Ishikawa (cell line): ENCODE measurements around the gene ENHO.

Experiments used
- CEBPB ChIP-seq: IDR thresholded peaks from 2 replicates; pipeline ENCODE4 v1.6.1; 2012
- CREB1 ChIP-seq: IDR thresholded peaks from 2 replicates; pipeline ENCODE4 v1.6.1; 2012; ENCODE audit warnings: low read depth
- EGR1 ChIP-seq: IDR thresholded peaks from 2 replicates; pipeline ENCODE4 v1.6.1; 2012
- EP300 ChIP-seq: IDR thresholded peaks from 2 replicates; pipeline ENCODE4 v1.6.1; 2012; ENCODE audit warnings: borderline replicate concordance
- FOXM1 ChIP-seq: IDR thresholded peaks from 2 replicates; pipeline ENCODE4 v1.6.1; 2012; ENCODE audit warnings: low read depth, borderline replicate concordance
- NFIC ChIP-seq: IDR thresholded peaks from 2 replicates; pipeline ENCODE4 v1.6.1; 2012
- RAD21 ChIP-seq: IDR thresholded peaks from 2 replicates; pipeline ENCODE4 v1.6.1; 2012; ENCODE audit warnings: low read depth
- TAF1 ChIP-seq: IDR thresholded peaks from 2 replicates; pipeline ENCODE4 v1.6.1; 2012; ENCODE audit warnings: low read depth, mild to moderate bottlenecking
- TCF12 ChIP-seq: IDR thresholded peaks from 2 replicates; pipeline ENCODE4 v1.6.1; 2012; ENCODE audit warnings: low read depth
- TEAD4 ChIP-seq: IDR thresholded peaks from 2 replicates; pipeline ENCODE4 v1.6.1; 2012
- YY1 ChIP-seq: IDR thresholded peaks from 2 replicates; pipeline ENCODE4 v1.6.1; 2012; ENCODE audit warnings: low read depth
- ZBTB7A ChIP-seq: IDR thresholded peaks from 2 replicates; pipeline ENCODE4 v1.6.1; 2012; ENCODE audit warnings: low read depth
- TF ChIP-seq, protein P1 (sequence below): IDR thresholded peaks from 2 replicates; pipeline ENCODE4 v1.6.1; 2012; ENCODE audit warnings: low read depth, mild to moderate bottlenecking
- TF ChIP-seq, protein P2 (sequence below): IDR thresholded peaks from 2 replicates; pipeline ENCODE4 v1.6.1; 2012
- TF ChIP-seq, protein P3 (sequence below): IDR thresholded peaks from 2 replicates; pipeline ENCODE4 v1.6.1; 2012

The ENHO gene

DNA sequence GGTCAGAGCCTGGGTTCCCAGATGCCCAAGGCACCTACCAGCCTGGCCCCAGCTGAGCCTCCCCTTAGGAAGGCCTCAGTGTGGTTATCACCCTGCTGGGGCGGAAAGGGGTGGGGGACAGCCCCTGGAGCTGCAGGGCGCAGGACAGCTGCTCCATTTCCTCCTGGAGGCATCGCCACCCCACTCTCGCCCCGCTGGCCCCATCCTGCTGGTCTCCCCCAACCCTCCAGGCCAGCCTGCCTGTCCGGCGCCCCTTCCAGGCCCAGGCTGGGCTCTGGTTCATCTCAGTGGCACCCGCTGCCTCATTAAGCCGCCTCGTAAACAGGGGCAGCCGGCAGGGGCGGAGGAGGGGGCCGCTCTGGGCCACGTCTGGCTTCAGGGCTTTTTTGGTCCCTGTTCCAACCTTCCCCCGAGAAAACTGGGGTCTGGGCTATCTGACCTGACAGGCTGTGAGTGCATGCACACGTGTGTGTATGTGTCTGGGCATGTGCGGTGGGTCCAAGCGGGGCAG lies 30.8 kb upstream of the ENHO start:
- TF ChIP-seq EP300 (no peak), RAD21 (no peak), CREB1 (no peak), TAF1 (no peak), FOXM1 (no peak), NFIC (no peak)
- TF ChIP-seq, protein P1, sequence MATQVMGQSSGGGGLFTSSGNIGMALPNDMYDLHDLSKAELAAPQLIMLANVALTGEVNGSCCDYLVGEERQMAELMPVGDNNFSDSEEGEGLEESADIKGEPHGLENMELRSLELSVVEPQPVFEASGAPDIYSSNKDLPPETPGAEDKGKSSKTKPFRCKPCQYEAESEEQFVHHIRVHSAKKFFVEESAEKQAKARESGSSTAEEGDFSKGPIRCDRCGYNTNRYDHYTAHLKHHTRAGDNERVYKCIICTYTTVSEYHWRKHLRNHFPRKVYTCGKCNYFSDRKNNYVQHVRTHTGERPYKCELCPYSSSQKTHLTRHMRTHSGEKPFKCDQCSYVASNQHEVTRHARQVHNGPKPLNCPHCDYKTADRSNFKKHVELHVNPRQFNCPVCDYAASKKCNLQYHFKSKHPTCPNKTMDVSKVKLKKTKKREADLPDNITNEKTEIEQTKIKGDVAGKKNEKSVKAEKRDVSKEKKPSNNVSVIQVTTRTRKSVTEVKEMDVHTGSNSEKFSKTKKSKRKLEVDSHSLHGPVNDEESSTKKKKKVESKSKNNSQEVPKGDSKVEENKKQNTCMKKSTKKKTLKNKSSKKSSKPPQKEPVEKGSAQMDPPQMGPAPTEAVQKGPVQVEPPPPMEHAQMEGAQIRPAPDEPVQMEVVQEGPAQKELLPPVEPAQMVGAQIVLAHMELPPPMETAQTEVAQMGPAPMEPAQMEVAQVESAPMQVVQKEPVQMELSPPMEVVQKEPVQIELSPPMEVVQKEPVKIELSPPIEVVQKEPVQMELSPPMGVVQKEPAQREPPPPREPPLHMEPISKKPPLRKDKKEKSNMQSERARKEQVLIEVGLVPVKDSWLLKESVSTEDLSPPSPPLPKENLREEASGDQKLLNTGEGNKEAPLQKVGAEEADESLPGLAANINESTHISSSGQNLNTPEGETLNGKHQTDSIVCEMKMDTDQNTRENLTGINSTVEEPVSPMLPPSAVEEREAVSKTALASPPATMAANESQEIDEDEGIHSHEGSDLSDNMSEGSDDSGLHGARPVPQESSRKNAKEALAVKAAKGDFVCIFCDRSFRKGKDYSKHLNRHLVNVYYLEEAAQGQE = no peak

DNA sequence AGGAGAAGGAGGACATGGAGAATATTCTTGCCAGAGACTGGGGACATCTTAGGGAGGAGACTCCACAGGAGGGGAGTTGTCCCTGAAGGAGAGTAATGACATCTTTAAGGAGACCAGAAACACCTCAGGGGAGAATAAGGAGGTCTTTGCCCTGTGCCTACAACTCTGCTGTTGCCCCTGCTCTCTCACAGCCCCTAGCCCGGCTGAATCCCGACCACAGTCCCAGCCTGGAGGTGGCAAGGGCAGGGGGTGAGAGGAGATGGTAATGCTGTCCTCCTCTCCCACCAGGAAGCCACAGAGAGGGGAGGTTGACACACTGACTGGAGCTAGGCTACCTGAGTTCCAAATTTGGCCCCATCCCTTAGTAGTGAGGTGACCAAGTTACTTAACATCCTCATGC lies 30.2 kb upstream of the ENHO start:
- TF ChIP-seq TAF1 (no peak), RAD21 (no peak), CEBPB (no peak), YY1 (no peak)
- TF ChIP-seq, protein P2, sequence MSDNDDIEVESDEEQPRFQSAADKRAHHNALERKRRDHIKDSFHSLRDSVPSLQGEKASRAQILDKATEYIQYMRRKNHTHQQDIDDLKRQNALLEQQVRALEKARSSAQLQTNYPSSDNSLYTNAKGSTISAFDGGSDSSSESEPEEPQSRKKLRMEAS = no peak
- TF ChIP-seq, protein P1 = no peak
- TF ChIP-seq, protein P3, sequence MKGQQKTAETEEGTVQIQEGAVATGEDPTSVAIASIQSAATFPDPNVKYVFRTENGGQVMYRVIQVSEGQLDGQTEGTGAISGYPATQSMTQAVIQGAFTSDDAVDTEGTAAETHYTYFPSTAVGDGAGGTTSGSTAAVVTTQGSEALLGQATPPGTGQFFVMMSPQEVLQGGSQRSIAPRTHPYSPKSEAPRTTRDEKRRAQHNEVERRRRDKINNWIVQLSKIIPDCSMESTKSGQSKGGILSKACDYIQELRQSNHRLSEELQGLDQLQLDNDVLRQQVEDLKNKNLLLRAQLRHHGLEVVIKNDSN = no peak

DNA sequence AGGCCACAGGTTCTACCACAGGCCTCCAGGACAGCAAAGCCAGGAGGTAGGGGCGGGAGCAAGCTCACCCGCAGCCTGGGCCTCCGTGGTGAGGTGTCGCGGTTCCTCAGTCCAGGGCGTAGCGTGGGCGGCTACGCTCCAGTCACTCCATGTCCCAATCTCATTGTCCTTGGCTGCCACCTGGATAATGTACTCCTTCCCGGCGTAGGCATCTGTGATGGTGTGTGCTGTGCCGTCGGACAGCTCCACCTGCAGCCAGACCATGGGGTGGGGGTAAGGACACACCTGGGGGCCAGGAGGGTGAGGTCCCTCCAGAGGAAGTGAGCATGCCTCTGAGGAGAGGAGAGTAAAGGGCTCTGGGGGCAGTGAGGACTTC lies 29.8 kb upstream of the ENHO start:
- TF ChIP-seq, protein P1 = peak; percentile 53
- TF ChIP-seq CEBPB (no peak), EGR1 (peak; percentile 97), TCF12 (peak; percentile 37; the same call in 1 of the 2 replicates)

DNA sequence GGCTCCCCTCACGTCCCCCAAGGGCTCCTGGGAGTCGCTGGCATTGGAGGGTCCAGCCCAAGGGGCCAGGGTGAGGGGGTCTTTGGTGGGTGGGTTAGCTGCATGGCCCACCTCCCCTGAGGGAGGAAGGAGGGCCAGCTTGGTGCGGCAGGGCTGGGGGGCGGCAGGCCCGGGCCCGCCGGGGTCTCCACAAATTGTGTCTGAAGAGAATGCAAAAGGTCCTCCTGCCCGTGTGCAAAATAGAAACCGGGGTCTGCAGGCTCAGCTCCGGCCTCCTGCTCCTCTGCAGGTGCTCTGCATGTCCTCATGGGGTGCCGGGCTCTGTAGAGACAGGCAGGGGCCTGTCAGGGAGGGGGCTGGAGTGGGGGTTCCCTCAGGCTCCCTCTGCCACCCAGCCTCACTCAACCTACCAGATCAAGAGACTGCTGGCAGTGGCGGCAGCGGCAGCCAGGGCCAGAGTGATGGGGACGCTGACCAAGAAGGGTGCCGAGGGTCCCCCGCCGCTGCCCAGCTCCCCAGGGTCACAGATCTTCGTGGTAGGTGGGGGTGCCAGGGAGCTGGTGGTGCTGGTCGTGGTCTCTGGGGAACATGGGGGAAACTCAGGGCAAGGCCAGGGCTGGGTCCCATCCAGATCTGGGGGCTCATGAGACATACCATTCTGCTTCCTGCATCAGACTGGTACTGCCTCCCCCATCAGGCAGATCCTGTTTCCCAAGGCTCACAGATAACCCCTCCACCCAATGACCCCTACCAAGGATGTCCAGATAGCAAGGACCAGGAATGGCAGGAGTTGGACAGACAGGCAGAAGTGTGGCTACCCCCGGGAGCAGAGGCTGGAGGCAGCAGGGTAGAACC lies 29.2 kb upstream of the ENHO start:
- TF ChIP-seq TCF12 = no peak
- TF ChIP-seq, protein P2 = no peak
- TF ChIP-seq TAF1 = no peak
- TF ChIP-seq CEBPB = no peak

DNA sequence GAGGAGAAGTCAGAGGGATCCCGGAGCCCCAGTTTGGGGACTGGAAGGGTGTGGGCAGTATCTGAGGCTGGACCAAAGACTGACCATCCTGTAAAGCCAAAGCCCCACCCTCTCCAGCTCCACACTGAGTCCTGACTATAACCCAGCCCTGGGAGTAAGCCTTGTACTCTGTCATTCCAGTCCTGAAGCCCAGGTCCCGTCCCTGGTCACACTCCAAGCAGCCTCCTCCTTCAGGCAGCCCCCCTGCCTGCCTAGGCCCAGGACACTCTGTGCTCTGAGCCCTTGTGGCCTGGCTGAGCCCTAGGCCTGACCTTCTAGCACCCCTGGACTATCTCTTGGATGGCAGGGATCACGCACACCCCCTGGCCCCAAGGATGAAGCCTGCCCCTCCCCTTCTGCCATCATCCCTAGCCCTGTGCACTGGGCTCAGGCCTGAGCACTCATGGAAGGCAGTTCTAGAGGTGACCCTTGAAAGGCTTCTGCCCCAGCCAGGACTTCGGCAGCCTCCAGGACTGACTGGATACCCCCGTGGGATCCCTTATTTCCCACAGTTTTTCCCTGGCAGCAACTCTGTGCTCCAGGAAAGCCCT lies 28.0 kb upstream of the ENHO start:
- TF ChIP-seq, protein P1 = no peak
- TF ChIP-seq FOXM1 (no peak), TAF1 (no peak), CREB1 (no peak), EGR1 (no peak), YY1 (no peak), TEAD4 (no peak), CEBPB (no peak), TCF12 (no peak), EP300 (no peak), RAD21 (no peak), NFIC (no peak), ZBTB7A (no peak)
- TF ChIP-seq, protein P2 = no peak
- TF ChIP-seq, protein P3 = no peak
